ENCODE data around the gene FAM118B.

Gene FAM118B

GRCh38 chr11:126290887-126291286 lies 79.3 kb downstream of the FAM118B start:
- Histone ChIP-seq H4K20me1 (ENCODE audit: insufficient read depth, low read length, poor library complexity, severe bottlenecking) (no peaks in the 10 kb centered on the region), H3K4me1 (ENCODE audit: insufficient read depth, low read length, poor library complexity, severe bottlenecking) (no peaks in the 10 kb centered on the region), H3K9ac (ENCODE audit: low read depth, low read length, poor library complexity, severe bottlenecking) (no peak overlapping the region), H3K4me2 (ENCODE audit: low read depth, low read length, poor library complexity, severe bottlenecking) (no peak overlapping the region), H3K4me3 (ENCODE audit: low read length, poor library complexity, severe bottlenecking) (no peak overlapping the region), H3K36me3 (ENCODE audit: insufficient read depth, low read length) (no peaks in the 10 kb centered on the region), H3K27me3 (ENCODE audit: insufficient read depth, low read length, poor library complexity, severe bottlenecking) (no peaks in the 10 kb centered on the region), H2AFZ (ENCODE audit: low read length) (no peak overlapping the region), H3F3A (ENCODE audit: low read depth) (no peaks in the 10 kb centered on the region), H3K9me2 (replicated peaks; ENCODE audit: low read depth, low read length) (no peaks in the 10 kb centered on the region), H3K9me3 (ENCODE audit: insufficient read depth, low read depth, low read length) (no peaks in the 10 kb centered on the region), H3K79me2 (ENCODE audit: insufficient read depth, low read length) (no peaks in the 10 kb centered on the region)
- TF ChIP-seq CTCF (conservative IDR thresholded peaks at IDR 0.05; ENCODE audit: low read length) (no peak), EZH2phosphoT487 (IDR thresholded peaks at IDR 0.05; ENCODE audit: borderline replicate concordance) (no peak)

- H3K9me2 ChIP-seq (replicated peaks; ENCODE audit: low read depth, low read length) = no peaks in the 10 kb centered on the region
- no peak overlapping the region for H3K4me2 ChIP-seq (ENCODE audit: low read depth, low read length, poor library complexity, severe bottlenecking)
- H2AFZ ChIP-seq (ENCODE audit: low read length) = no peak overlapping the region
- H3K9ac ChIP-seq (ENCODE audit: low read depth, low read length, poor library complexity, severe bottlenecking) = no peak overlapping the region
- no peaks in the 10 kb centered on the region for H4K20me1 ChIP-seq (ENCODE audit: insufficient read depth, low read length, poor library complexity, severe bottlenecking)
- H3K27me3 ChIP-seq (ENCODE audit: insufficient read depth, low read length, poor library complexity, severe bottlenecking) = no peaks in the 10 kb centered on the region
- H3K4me3 ChIP-seq (ENCODE audit: low read length, poor library complexity, severe bottlenecking) = no peak overlapping the region
- TF ChIP-seq CTCF (conservative IDR thresholded peaks at IDR 0.05; ENCODE audit: low read length) (no peak), EZH2phosphoT487 (IDR thresholded peaks at IDR 0.05; ENCODE audit: borderline replicate concordance) (no peak)
- no peaks in the 10 kb centered on the region for H3F3A ChIP-seq (ENCODE audit: low read depth)
- H3K36me3 ChIP-seq (ENCODE audit: insufficient read depth, low read length) = no peaks in the 10 kb centered on the region
- no peaks in the 10 kb centered on the region for H3K9me3 ChIP-seq (ENCODE audit: insufficient read depth, low read depth, low read length)
- no peaks in the 10 kb centered on the region for H3K4me1 ChIP-seq (ENCODE audit: insufficient read depth, low read length, poor library complexity, severe bottlenecking)
- no peaks in the 10 kb centered on the region for H3K79me2 ChIP-seq (ENCODE audit: insufficient read depth, low read length)
Observed at GRCh38 chr11:126293726-126294125, 82.1 kb downstream of the FAM118B start.

- no peaks in the 10 kb centered on the region for H3K9me2 ChIP-seq (replicated peaks; ENCODE audit: low read depth, low read length)
- no peaks in the 10 kb centered on the region for H3K4me1 ChIP-seq (ENCODE audit: insufficient read depth, low read length, poor library complexity, severe bottlenecking)
- no peaks in the 10 kb centered on the region for H3K27me3 ChIP-seq (ENCODE audit: insufficient read depth, low read length, poor library complexity, severe bottlenecking)
- no peak overlapping the region for H2AFZ ChIP-seq (ENCODE audit: low read length)
- H3F3A ChIP-seq (ENCODE audit: low read depth) = no peaks in the 10 kb centered on the region
- 0 out of 2 replicates have a peak, but pooled peaks cover 4% of the 10 kb centered on the region for H3K79me2 ChIP-seq (ENCODE audit: insufficient read depth, low read length)
- H3K9ac ChIP-seq (ENCODE audit: low read depth, low read length, poor library complexity, severe bottlenecking) = no peak overlapping the region
- no peaks in the 10 kb centered on the region for H3K36me3 ChIP-seq (ENCODE audit: insufficient read depth, low read length)
- TF ChIP-seq EZH2phosphoT487 (IDR thresholded peaks at IDR 0.05; ENCODE audit: borderline replicate concordance) (no peak), CTCF (conservative IDR thresholded peaks at IDR 0.05; ENCODE audit: low read length) (no peak)
- H4K20me1 ChIP-seq (ENCODE audit: insufficient read depth, low read length, poor library complexity, severe bottlenecking) = no peaks in the 10 kb centered on the region
- H3K4me3 ChIP-seq (ENCODE audit: low read length, poor library complexity, severe bottlenecking) = no peak overlapping the region
- H3K4me2 ChIP-seq (ENCODE audit: low read depth, low read length, poor library complexity, severe bottlenecking) = no peak overlapping the region
- H3K9me3 ChIP-seq (ENCODE audit: insufficient read depth, low read depth, low read length) = no peaks in the 10 kb centered on the region
Observed at GRCh38 chr11:126297004-126297403, 85.4 kb downstream of the FAM118B start.

Data from Loucy (cell line).